NCI-H146 treated with DMSO at 0.1 percent for 48 hours (cell line): ENCODE data around the gene RHBDF1.
"Not testable (repeated sequence)": the region's sequence is repeated elsewhere in the genome, so short reads cannot be mapped to it uniquely, and the experiment has no call there.

ENCODE experiments used
- DNase-seq: peaks from one replicate; lab custom pipeline; 2025; ENCODE audit not compliant: unreplicated experiment; lab: John Stamatoyannopoulos, UW

Gene RHBDF1

GRCh38 chr16:38941-39892 is 33.2 kb downstream of the RHBDF1 start:
- DNase-seq: no peak

- DNase-seq: not testable (repeated sequence)
Measured at GRCh38 chr16:38206-38605, 34.2 kb downstream of the RHBDF1 start.

- DNase-seq: no peak
Measured at GRCh38 chr16:37511-37910, 34.9 kb downstream of the RHBDF1 start.

DNA sequence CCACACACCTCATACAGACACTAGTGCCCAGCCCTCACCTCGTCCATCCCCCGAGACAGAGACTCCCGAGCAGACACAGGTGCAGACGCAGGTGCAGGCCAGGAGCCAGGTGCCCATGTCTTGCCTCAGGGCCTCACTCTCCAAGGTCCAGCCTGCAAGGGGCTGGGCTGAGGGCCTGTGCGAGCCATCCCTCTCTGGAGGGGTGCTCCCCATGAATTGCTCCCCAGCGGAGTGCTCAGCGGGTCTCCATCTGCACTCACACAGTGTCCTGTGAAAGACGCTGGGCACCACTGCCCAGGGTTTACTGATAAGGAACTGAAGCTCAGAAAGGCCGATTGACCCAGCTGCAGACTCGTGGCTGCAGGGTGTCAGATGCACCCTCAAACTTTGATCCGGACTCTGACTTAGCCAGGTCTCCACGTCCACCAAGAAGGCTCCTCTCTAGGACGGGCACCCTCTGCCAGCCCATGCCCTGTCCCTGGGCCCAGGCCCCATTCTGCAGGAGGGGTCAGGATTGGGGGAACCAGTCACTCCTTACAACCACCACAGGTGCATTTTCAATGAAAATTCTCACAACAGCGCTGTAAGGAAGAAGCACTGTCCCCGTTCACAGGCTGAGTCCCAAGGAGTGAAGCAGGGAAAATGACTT is 36.0 kb downstream of the RHBDF1 start:
- no peak for DNase-seq

- DNase-seq: no peak
Measured at GRCh38 chr16:35678-36305, 36.6 kb downstream of the RHBDF1 start.

GRCh38 chr16:35011-35677 is 37.3 kb downstream of the RHBDF1 start:
- no peak for DNase-seq

DNA sequence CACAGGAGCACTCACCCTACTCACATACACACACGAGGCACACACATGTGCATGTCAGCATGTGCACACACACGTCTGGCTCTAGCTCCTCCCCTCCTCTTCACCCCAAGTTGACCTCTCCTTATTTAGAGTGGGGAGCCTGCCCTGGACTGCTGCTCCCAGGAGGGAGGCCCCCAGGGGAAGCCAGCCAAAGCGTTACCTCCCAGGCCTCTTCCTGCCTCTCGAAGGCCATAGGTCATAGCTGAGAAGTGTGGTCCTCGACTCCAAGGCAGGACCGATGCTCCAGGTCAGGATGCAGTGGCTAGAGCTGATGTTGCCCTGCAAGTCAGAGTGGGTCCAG is 37.8 kb downstream of the RHBDF1 start:
- DNase-seq: no peak

- DNase-seq: no peak
Measured at GRCh38 chr16:33877-34647, 38.4 kb downstream of the RHBDF1 start.

GRCh38 chr16:33154-33876 is 39.1 kb downstream of the RHBDF1 start:
- DNase-seq: not testable (repeated sequence)

DNA sequence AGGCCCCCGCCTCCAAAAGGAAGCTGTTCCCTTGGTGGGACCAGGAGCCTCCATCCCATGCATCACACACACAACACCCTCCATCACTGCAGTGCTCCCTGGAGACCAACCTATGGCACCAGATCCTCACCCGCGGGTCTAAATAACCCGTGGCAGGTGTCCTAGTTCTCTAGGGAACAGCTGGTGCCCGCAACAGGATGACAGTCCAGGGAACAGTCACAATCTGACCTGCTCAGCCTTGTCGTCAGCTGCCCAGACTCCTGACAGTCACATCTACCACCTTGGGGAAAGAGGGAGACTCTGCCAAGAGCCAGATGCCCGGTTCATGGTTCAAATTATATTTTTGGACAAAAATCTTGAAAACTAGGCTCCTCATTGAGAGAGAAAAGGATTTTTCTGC is 41.8 kb downstream of the RHBDF1 start:
- not testable (repeated sequence) for DNase-seq

DNA sequence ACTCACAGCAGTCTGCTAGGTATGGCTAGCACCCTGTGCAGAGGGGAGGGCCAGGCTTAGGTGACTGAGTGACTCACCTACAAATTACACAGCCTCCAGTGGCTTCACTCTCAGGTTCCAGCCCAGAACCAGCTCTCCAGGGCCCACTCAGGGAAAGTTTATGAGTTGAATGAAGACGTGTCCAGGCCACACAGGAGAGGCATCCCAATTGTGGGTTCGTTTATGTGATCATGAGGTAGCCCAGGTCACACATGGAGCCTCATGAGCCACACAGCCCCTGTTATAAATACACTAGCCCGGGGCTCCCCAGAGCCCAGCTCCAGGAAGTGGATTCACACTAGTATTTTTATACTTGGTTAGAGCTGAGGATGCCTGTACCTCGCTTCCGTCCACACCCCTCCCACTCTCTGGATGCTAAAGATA is 46.5 kb downstream of the RHBDF1 start:
- DNase-seq: not testable (repeated sequence)

DNA sequence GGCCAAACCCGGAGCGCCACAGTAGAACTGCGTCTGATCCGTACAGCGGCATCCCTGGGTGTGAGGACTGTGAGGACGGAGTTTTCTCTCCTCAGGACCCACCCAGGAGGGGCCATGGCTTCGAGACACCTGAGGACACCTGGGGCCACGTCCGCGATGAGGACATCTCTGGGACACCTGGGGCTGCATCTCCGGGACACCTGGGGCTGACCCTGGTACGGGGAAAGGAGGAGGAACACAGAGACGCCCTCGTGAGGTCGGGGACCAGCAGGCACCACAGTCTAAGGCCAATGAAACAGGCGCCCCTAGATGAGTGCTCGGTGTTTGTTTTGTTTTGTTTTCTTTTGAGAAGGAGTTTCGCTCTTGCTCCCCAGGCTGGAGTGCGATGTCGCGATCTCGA is 48.3 kb downstream of the RHBDF1 start:
- not testable (repeated sequence) for DNase-seq

- DNase-seq: not testable (repeated sequence)
Measured at GRCh38 chr16:20886-21285, 51.5 kb downstream of the RHBDF1 start.

GRCh38 chr16:17062-17765 is 55.2 kb downstream of the RHBDF1 start:
- not testable (repeated sequence) for DNase-seq

DNA sequence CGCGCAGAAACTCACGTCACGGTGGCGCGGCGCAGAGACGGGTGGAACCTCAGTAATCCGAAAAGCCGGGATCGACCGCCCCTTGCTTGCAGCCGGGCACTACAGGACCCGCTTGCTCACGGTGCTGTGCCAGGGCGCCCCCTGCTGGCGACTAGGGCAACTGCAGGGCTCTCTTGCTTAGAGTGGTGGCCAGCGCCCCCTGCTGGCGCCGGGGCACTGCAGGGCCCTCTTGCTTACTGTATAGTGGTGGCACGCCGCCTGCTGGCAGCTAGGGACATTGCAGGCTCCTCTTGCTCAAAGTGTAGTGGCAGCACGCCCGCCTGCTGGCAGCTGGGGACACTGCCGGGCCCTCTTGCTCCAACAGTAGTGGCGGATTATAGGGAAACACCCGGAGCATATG is 61.7 kb downstream of the RHBDF1 start:
- peak; percentile 57 for DNase-seq

DNA sequence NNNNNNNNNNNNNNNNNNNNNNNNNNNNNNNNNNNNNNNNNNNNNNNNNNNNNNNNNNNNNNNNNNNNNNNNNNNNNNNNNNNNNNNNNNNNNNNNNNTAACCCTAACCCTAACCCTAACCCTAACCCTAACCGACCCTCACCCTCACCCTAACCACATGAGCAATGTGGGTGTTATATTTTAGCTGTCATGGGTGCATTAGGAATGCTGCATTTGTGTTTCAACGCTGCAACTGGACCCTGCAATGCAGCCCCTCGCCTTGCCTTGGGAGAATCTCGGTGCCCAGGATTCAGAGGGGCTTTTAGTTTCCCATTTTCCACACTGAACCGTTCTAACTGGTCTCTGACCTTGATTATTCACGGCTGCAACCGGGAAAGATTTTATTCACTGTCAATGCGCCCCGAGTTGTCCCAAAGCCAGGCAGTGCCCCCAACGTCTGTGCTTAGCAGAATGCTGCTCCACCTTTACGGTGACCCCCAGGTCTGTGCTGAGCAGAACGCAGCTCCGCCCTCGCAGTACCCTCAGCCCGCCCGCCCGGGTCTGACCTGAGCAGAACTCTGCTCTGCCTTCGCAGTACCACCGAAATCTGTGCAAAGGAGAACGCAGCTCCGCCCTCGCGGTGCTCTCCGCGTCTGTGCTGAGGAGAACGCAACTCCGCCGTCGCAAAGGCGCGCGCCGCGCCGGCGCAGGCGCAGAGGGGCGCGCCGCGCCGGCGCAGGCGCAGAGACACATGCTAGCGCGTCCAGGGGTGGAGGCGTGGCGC is 62.3 kb downstream of the RHBDF1 start:
- no peak for DNase-seq
